ENCODE data around the gene TOX2. TPM values are rescaled to one million over a fixed set of nuclear protein-coding genes. Genes with fewer than 3 reads are reported as not detected.

TOX2 gene
- total and polyA plus RNA-seq, 2 of the 4 experiments (the other 2 are of a cell fraction): 1.3 to 17.5 TPM

GRCh38 chr20:43972692-43973091, 58.0 kb downstream of the TOX2 start:
- Histone ChIP-seq H3K9ac (ENCODE audit: low read depth, low read length) (no peak overlapping the region), H3K4me1 (ENCODE audit: control insufficient read depth, insufficient read depth, low read length) (peaks cover 9% of the 10 kb centered on the region), H2BK20ac (ENCODE audit: low read depth, low read length) (no peak overlapping the region), H3K23ac (ENCODE audit: low read depth, low read length) (no peak overlapping the region), H2BK120ac (ENCODE audit: low read depth, low read length) (no peak overlapping the region), H4K5ac (ENCODE audit: low read depth, low read length) (no peak overlapping the region), H3K18ac (ENCODE audit: low read depth, low read length) (no peak overlapping the region), H2AK5ac (ENCODE audit: low read depth, low read length) (no peak overlapping the region), H2BK15ac (ENCODE audit: low read depth, low read length) (no peak overlapping the region), H3K14ac (replicated peaks; ENCODE audit: low read depth, low read length) (no peak overlapping the region), H3K4me3 (ENCODE audit: insufficient read depth, low read depth, low read length) (no peak overlapping the region), H3K4ac (ENCODE audit: low read depth, low read length) (no peak overlapping the region), H4K8ac (ENCODE audit: low read depth in 2 of 2, low read length in 2 of 2) (no peak overlapping the region), H4K91ac (ENCODE audit: insufficient read depth, low read depth, low read length) (0 out of 2 replicates have a peak overlapping the region, but pooled peaks have one; percentile 3), H3K9me3 (ENCODE audit: control insufficient read depth, insufficient read depth, low read length) (no peaks in the 10 kb centered on the region), H3K4me2 (ENCODE audit: low read depth, low read length) (no peak overlapping the region), H4K20me1 (ENCODE audit: insufficient read depth, low read length) (peaks cover 9% of the 10 kb centered on the region; the same call in 1 of the 2 replicates), H2BK5ac (ENCODE audit: low read depth, low read length, poor library complexity, severe bottlenecking) (no peak overlapping the region), H3K79me1 (ENCODE audit: low read depth in 1 of 2, low read length in 2 of 2) (peaks cover 49 to 88% of the 10 kb centered on the region in 2 experiments), H2AK9ac (replicated peaks; ENCODE audit: low read depth, low read length, poor library complexity) (no peak overlapping the region), H3K36me3 (ENCODE audit: control insufficient read depth, insufficient read depth, low read length) (no peaks in the 10 kb centered on the region; the same call in 1 of the 2 replicates), H2AFZ (replicated peaks; ENCODE audit: low read length, poor library complexity) (no peak overlapping the region), H3K9me1 (ENCODE audit: insufficient read depth, low read length) (peaks cover 33% of the 10 kb centered on the region), H3K27ac (ENCODE audit: insufficient read depth, low read length) (no peak overlapping the region), H3K56ac (ENCODE audit: extremely low read depth, insufficient read depth, low read length) (no peak overlapping the region), H3K27me3 (ENCODE audit: control insufficient read depth, insufficient read depth, low read length) (no peaks in the 10 kb centered on the region)
- POLR2A ChIA-PET (ENCODE audit: unreplicated experiment): no interaction called here
- no peak for DNase-seq
- TF ChIP-seq POLR2A (IDR thresholded peaks at IDR 0.05; ENCODE audit: low read depth, low read length): no peak
- TF ChIP-seq, protein P1, sequence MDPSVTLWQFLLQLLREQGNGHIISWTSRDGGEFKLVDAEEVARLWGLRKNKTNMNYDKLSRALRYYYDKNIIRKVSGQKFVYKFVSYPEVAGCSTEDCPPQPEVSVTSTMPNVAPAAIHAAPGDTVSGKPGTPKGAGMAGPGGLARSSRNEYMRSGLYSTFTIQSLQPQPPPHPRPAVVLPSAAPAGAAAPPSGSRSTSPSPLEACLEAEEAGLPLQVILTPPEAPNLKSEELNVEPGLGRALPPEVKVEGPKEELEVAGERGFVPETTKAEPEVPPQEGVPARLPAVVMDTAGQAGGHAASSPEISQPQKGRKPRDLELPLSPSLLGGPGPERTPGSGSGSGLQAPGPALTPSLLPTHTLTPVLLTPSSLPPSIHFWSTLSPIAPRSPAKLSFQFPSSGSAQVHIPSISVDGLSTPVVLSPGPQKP (IDR thresholded peaks at IDR 0.05; ENCODE audit: borderline replicate concordance, low read depth, low read length): no peak
- no peak for TF ChIP-seq RCOR1 (IDR thresholded peaks at IDR 0.05; ENCODE audit: insufficient replicate concordance, low read length)
- TF ChIP-seq BHLHE40 (IDR thresholded peaks at IDR 0.05; ENCODE audit: low read depth, low read length): no peak
- no TSS peak for BruUV-seq (replicated peaks)
- intact Hi-C loops (cut with micrococcal nuclease): no loop called here
- CTCF ChIA-PET: interaction anchor here (1.1 kb wide), 1 partner anchor 17 kb away, joined by 4 read pairs; no protein-coding TSS in a partner anchor
- dilution Hi-C loops (cut with HindIII; ENCODE audit: low sequenced_read_pairs, unreplicated experiment): no loop called here
- in situ Hi-C loops (cut with MboI; ENCODE audit: low sequenced_read_pairs): no loop called here
- no CpG with 5 or more reads among the region's 2 CpGs for WGBS, 2 experiments (ENCODE audit: extremely low coverage in 2 of 2, insufficient read length in 1 of 2)
- no peak for ATAC-seq (ENCODE audit: low read depth)

All from IMR-90 (cell line).